D721Med (cell line): ENCODE results near the gene EXOC3L4.

Experiments used
- DNase-seq: peaks from one replicate; pipeline ENCODE4 v3.0.0; 2011; ENCODE audit warnings: low spot score; ENCODE audit not compliant: insufficient read length
- FAIRE-seq: peaks from 2 replicates; lab custom pipeline; 2011; peaks lifted over from hg19 to GRCh38; lab: Jason Lieb, UNC
- CTCF ChIP-seq: IDR thresholded peaks from 2 replicates; pipeline ENCODE4 v1.5.1; 2012; ENCODE audit warnings: mild to moderate bottlenecking, control low read depth; ENCODE audit not compliant: insufficient read depth; ENCODE audit errors: missing control alignments

Gene EXOC3L4

GRCh38 chr14:103078420-103078749 is 16.1 kb upstream of the EXOC3L4 start:
- peak; percentile 93 for DNase-seq
- peak; percentile 62 for TF ChIP-seq CTCF
- FAIRE-seq, result no peak

- no peak for TF ChIP-seq CTCF
- no peak for FAIRE-seq
Observed at GRCh38 chr14:103078860-103079587, 15.5 kb upstream of the EXOC3L4 start.

GRCh38 chr14:103081951-103082350 is 12.6 kb upstream of the EXOC3L4 start:
- TF ChIP-seq CTCF, result no peak
- FAIRE-seq (no peak), DNase-seq (peak; percentile 4)

More at GRCh38 chr14:103078860-103079587, 15.5 kb upstream of the EXOC3L4 start:
- peak; percentile 5 for DNase-seq

- DNase-seq, result peak; percentile 22
Observed at GRCh38 chr14:103084021-103084919, 10.3 kb upstream of the EXOC3L4 start, which contains the start of gene LBHD2. TSS of gene LBHD2 (plus strand) at chr14:103084210. CDS start at chr14:103086013, 1,803 bp downstream.

GRCh38 chr14:103085106-103086091 is 9.1 kb upstream of the EXOC3L4 start:
- peak; percentile 8 for DNase-seq
- no peak for FAIRE-seq
- peak; percentile 21 for TF ChIP-seq CTCF

More at GRCh38 chr14:103084021-103084919, 10.3 kb upstream of the EXOC3L4 start, which contains the start of gene LBHD2:
- FAIRE-seq, result no peak
- TF ChIP-seq CTCF, result no peak

- FAIRE-seq (no peak), DNase-seq (peak; percentile 5)
- no peak for TF ChIP-seq CTCF
Observed at GRCh38 chr14:103086771-103087342, 7.7 kb upstream of the EXOC3L4 start.
